HG03108 (cell line): Measurements from ENCODE around the gene IL32.

Experiments
- ATAC-seq: cut with Tn5 transposase; IDR thresholded peaks from one replicate; pipeline ENCODE4 v1.9.1; 2021; ENCODE audit warnings: moderate library complexity; ENCODE audit not compliant: unreplicated experiment

IL32 gene

DNA sequence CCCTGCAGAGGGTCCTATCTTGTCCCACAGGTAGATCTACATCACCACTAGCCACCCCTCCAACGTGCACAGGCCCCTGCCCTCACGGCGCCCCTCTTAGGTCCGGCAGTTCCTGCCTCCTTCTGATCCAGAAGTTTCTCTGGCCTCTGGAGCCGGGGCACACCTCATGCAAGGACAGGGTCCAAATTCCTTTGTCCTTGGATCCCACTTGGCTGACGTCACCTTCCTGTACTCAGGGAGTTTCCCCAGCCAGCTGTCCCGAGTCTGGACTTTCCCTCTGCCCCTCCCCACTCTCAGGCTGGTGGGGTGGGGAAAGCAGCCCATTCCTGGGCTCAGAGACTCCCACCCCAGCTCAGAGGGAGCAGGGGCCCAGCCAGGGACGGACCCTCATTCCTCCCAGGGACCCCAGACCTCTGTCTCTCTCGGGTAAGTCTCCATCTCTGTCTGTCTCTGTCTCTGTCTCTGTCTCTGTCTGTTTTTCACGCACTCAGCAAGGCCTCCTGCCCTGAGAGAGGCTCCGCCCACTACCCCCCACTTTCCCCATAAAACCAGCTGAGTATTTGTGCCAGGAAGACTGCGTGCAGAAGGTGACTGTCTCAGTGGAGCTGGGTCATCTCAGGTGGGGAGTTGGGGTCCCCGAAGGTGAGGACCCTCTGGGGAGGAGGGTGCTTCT lies at the start of gene IL32:
Gene IL32, plus strand, starts transcription at position 572 of the 673 bp plus-strand sequence. CDS start 172 bp downstream, outside the sequence.
- ATAC-seq = no peak

DNA sequence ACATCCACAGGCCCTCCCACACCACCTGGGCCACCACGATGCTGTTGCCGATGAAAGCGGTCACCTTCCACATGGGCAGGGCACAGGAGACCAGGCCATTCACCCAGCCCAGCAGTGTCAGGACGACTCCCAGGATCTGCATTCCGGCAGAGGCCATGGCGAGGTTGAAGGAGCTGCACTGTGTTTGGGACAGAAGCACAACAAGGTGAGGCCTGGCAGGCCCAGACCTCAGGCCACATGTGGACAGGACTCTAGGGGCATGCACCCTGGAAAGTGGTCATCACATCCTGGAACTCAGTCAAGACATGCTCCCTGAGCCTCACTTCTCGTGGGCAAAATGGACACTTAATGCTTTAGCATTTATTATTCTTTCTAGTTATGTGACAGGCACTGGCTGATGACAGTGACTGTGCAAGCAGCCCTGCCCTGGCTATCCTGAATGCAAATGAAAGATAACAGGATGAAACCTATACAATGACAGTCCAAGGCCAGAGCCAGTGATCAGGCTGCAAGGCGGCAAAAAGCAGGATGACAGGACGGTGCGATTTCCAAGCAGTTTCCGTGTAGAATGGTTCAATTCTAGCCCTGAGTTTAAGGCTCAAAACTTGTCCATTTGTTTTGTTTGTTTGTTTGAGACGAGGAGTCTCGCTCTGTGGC lies 49.4 kb upstream of the IL32 start:
- ATAC-seq = no peak

DNA sequence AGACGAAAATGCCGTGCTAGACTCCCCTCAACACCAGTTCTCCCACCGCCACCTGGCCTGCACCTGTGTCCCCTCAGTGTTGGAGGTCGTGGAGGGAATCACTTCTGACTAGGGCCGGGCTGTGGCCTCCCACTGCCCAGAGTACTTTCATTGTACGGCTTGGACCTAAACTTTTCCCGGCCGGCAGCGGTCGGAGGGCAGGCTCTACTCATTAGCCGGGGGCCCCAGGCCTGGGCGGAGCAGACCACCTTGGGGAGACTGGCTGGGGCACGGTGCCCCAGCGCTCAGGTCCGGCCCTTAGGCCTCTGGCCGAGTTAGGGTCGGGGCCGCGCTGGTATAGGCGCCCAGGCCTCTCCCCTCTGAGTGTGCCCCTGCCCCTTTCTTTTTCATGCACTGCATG lies 48.1 kb upstream of the IL32 start:
- ATAC-seq = no peak

DNA sequence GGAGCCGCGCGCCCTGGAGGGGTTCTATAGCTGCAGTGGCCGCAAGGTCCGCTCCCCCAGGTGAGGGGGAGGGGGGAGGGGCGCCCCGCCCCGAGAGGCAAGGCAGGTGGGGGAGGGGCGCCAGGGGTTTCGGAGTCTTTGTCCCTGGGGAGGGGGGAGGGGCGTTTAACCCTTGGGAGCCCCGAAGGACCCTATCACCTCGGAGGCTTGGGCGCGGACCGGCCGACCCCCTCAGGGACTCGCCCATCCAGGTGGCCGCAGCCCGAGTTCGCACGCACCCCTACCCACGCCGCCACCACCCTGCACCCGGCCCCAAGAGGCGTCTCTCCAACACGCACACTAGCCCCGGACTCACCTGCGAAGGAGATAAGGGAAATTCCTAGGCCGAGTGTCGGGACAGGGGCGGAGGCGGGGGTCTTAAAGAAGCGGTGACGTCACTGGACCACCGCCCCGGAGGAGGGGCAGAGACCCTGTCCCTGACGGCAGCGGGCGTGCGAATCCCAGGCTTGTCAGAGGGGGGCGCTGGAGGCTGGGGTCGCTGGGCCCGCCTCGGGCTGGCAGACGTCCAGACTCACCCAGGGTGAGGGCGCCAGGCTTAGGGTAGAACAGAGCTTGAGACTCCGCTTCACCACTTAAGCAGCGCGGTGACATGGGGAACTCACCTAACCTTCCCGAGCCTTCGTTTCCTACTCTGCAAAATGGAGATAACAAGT lies 47.5 kb upstream of the IL32 start, which contains the start of gene CLDN6:
Gene CLDN6, minus strand, starts transcription at position 390 of the 713 bp plus-strand sequence. CDS start 2,162 bp downstream, outside the sequence.
- ATAC-seq = no peak

- no peak for ATAC-seq
Measured at GRCh38 chr16:3019594-3020246, 45.7 kb upstream of the IL32 start.

DNA sequence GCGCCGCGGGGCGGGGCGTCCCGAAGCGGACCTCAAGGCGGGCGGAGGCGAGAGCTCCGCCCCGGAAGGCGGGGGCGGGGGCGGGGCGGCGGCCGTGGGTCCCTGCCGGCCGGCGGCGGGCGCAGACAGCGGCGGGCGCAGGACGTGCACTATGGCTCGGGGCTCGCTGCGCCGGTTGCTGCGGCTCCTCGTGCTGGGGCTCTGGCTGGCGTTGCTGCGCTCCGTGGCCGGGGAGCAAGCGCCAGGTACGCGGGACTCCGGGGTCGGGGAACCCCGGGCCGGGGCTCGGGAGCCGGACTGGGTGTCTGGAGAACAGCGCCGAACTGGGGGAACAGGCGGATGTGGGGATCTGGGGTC lies 45.2 kb upstream of the IL32 start, which contains the start of gene TNFRSF12A:
Gene TNFRSF12A, plus strand, starts transcription at position 122 of the 357 bp plus-strand sequence. Its CDS starts 30 bp downstream, at position 152.
- ATAC-seq = peak; percentile 19

GRCh38 chr16:3020604-3021448 lies 44.6 kb upstream of the IL32 start:
- ATAC-seq = no peak

DNA sequence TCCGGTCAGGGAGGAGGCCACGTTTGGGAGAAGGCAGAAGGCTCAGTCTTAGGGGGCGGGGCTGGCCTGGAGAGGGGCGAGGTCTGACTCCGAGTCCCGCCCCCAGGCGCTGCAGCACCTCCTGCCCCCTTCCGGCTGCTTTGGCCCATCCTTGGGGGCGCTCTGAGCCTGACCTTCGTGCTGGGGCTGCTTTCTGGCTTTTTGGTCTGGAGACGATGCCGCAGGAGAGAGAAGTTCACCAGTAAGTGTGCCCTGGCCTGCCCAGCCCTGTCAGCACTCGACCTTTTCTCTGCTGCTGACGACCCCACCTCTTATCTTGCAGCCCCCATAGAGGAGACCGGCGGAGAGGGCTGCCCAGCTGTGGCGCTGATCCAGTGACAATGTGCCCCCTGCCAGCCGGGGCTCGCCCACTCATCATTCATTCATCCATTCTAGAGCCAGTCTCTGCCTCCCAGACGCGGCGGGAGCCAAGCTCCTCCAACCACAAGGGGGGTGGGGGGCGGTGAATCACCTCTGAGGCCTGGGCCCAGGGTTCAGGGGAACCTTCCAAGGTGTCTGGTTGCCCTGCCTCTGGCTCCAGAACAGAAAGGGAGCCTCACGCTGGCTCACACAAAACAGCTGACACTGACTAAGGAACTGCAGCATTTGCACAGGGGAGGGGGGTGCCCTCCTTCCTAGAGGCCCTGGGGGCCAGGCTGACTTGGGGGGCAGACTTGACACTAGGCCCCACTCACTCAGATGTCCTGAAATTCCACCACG lies 43.8 kb upstream of the IL32 start:
- no peak for ATAC-seq

- no peak for ATAC-seq
Measured at GRCh38 chr16:3022208-3022683, 43.2 kb upstream of the IL32 start.

DNA sequence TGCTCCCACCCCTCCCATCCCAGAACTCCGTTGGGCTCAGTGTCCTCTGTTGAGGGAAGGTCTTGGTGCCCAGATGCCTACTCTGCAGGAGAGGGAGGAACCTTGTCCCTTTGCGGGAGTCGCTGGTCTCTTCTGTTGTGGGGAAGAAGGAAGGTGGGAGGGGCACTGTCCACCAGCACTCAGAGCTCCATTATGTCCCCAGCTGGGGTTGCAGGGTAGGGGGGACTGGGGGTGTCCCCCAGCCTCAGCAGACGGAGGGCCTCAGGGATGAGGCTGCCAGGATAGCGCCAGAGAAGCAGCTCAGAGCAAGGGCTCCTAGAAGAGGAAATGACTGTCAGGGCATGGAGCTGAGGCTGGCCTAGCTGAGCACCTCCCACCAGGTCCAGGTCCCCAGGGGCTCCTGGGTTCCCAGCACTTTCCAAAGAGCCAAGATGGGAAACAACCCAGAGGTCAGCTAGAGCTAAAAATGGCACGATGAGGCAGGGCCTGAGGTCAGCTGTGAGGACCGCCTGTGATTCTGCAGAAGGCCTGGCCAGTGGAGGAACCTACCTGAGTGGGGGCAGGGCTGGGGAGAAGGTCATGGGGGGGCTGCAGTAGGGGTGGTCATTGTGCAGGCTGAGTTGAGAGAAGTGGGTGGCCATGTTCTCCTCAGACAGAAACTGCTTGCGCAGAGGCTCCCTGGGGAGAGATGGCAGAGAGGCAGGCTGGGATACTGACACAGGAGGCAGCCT lies 42.6 kb upstream of the IL32 start:
- no peak for ATAC-seq

- no peak for ATAC-seq
Measured at GRCh38 chr16:3023415-3023668, 42.1 kb upstream of the IL32 start.

GRCh38 chr16:3023669-3024478 lies 41.6 kb upstream of the IL32 start, which contains the start of the genes HCFC1R1 and THOC6:
Gene HCFC1R1 (minus strand): TSS chr16:3023942. CDS start chr16:3023941, 1 bp downstream.
Gene THOC6 (plus strand): TSS chr16:3024035. CDS start chr16:3024327, 292 bp downstream.
- peak; percentile 48 for ATAC-seq

DNA sequence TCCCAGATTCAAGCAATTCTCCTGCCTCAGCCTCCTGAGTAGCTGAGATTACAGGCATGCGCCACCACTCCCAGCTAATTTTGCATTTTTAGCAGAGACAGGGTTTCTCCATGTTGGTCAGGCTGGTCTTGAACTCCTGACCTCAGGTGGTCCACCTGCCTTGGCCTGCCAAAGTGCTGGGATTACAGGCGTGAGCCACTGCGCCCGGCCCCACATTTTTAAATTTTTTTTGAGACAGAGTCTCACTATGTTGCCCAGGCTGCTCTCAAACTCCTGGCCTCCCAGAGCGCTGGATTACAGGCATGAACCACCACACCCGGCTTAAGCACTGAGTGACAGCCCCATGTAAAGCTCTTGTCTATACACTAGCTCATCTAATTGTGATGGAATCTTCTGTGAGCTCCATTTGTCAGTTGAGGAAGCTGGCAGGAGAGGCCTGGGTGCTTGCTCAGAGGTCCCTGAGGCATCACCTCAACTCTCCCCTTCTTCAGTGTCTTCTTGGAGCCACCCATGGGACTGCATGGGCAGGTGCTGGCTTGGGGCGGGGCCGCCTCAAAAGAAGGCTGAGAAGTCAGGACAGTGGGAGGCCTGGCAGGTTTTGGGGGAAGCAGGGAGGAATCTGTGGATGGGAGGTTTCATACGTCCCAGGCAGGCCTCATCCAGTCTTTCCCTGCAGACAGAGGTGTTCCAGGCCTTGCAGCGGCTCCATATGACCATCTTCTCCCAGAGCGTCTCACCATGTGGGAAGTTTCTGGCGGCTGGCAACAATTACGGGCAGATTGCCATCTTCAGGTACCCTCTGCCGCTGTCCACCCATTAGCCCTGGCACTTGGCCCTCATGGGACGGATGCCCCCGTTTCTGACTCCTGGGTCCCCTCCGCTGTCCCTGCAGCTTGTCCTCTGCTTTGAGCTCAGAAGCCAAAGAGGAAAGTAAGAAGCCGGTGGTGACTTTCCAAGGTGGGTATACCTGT lies 40.1 kb upstream of the IL32 start:
- no peak for ATAC-seq

DNA sequence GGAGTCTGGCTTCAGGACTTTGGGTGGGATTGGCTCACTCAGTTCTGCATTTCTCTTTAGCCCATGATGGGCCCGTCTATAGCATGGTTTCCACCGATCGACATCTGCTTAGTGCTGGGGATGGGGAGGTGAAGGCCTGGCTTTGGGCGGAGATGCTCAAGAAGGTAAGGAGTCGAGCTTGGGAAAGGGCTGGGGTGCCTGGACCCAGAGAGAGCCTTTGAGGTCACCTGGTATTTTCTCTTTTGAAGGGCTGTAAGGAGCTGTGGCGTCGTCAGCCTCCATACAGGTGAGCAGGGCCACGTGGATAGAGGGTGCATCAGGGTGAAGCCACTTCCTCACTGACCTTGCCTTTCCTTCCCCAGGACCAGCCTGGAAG lies 39.4 kb upstream of the IL32 start:
- ATAC-seq = no peak

DNA sequence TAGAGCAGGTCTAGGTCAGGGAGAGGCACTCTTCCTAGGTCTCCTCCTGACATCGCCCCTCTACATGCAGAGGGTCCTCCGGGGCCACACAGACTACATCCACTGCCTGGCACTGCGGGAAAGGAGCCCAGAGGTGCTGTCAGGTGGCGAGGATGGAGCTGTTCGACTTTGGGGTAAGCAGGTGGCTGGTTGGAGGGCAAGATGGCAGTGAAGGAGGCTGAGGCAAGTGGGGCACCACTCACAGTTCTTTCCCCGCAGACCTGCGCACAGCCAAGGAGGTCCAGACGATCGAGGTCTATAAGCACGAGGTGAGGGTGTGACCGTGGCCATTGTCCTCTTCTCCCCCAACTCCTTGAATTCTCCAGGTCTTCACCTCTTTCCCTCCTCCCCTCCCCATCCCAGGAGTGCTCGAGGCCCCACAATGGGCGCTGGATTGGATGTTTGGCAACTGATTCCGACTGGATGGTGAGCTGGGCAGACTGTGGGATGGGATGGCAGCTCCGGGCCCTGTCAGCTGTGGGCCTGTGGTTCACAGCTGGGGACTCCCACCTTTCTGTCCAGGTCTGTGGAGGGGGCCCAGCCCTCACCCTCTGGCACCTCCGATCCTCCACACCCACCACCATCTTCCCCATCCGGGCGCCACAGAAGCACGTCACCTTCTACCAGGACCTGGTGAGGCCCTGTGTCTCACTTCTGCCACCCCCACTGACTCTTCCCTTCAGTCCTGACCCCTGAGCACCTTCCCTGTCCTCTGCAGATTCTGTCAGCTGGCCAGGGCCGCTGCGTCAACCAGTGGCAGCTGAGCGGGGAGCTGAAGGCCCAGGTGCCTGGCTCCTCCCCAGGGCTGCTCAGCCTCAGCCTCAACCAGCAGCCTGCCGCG lies 38.6 kb upstream of the IL32 start:
- no peak for ATAC-seq

- no peak for ATAC-seq
Measured at GRCh38 chr16:3027489-3027795, 38.0 kb upstream of the IL32 start.
